Measurements from ENCODE around the gene C16orf95. TPM values are rescaled to one million over a fixed set of nuclear protein-coding genes. Genes with fewer than 3 reads are reported as not detected.

C16orf95 gene
- total and polyA plus RNA-seq, 7 experiments from 2014 or later: 1.3 to 8.6 (median 2.7) TPM

DNA sequence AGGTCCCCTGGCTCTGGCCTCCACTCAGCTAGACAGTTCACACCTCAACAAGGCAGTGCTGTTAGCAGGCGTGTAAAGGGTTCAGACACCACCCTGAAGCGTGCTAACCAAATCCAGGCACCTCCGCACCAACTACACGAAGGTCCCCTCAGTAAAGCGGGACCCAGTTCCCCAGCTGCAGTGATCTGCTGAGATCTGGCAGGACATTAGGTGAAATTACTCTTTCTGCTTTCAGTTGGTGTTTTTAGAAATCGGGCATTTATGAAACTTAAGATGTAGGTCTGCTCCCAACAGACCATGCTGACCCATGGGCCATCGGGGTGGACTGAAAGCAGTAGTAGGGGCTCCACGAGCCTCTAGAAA is 39.3 kb upstream of the C16orf95 start:
- Histone ChIP-seq H3K36me3 (ENCODE audit: control insufficient read depth in 2 of 3, insufficient read depth in 3 of 3, low read length in 3 of 3) (peaks cover 0 to 53% (median 4%) of the 10 kb centered on the region in 3 experiments), H3K27me3 (ENCODE audit: control insufficient read depth in 2 of 2, insufficient read depth in 2 of 2, low read length in 2 of 2) (no peaks in the 10 kb centered on the region), H3K4me1 (ENCODE audit: control insufficient read depth in 2 of 2, insufficient read depth in 2 of 2, low read length in 2 of 2) (no peaks in the 10 kb centered on the region), H3K9me3 (ENCODE audit: control insufficient read depth in 2 of 3, low read length in 3 of 3) (no peaks in the 10 kb centered on the region), H3K27ac (ENCODE audit: low read depth, low read length) (no peak overlapping the region), H3K4me3 (ENCODE audit: low read length) (no peak overlapping the region)
- H3K4me3 Mint-ChIP-seq: no peak overlapping the region
- intact Hi-C loops (cut with micrococcal nuclease): no loop called here
- no peaks in the 10 kb centered on the region for H3K9me3 Mint-ChIP-seq
- peaks cover 0 to 8% (median 0%) of the 10 kb centered on the region in 7 donors for H3K4me1 Mint-ChIP-seq
- ChIA-PET CTCF (interaction anchor here (1.2 kb wide), 1 partner anchor 26 kb away, joined by 3 read pairs; no protein-coding TSS in a partner anchor), POLR2A (no interaction called here)
- peak overlapping the region in 1 of 9 donors; percentile 28 for H3K27ac Mint-ChIP-seq
- DNase-seq (no peak), ATAC-seq (no peak)
- H3K27me3 Mint-ChIP-seq: no peaks in the 10 kb centered on the region
- H3K36me3 Mint-ChIP-seq: peaks cover 0 to 32% (median 8%) of the 10 kb centered on the region in 5 donors

DNA sequence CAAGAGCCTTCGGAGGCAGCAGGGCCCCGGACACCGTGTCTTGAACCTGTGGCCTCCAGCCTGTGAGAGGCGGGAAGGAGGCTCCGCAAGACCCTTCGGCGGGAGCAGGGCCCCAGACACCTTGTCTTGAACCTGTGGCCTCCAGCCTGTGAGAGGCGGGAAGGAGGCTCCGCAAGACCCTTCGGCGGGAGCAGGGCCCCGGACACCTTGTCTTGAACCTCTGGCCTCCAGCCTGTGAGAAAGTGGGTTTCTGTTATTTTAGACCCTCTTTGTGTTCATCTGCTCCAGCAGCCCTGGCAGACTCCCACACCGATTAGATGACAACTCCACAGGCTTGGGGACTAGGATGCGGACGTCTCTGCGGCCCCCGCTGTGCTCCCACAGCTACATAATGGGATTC is 36.4 kb upstream of the C16orf95 start:
- CTCF ChIA-PET: no interaction called here
- Histone ChIP-seq H3K4me1 (ENCODE audit: control insufficient read depth in 2 of 2, insufficient read depth in 2 of 2, low read length in 2 of 2) (no peaks in the 10 kb centered on the region), H3K36me3 (ENCODE audit: control insufficient read depth in 2 of 3, insufficient read depth in 3 of 3, low read length in 3 of 3) (peaks cover 0 to 26% (median 4%) of the 10 kb centered on the region in 3 experiments), H3K4me3 (ENCODE audit: low read length) (no peak overlapping the region), H3K27me3 (ENCODE audit: control insufficient read depth in 2 of 2, insufficient read depth in 2 of 2, low read length in 2 of 2) (no peaks in the 10 kb centered on the region), H3K9me3 (ENCODE audit: control insufficient read depth in 2 of 3, low read length in 3 of 3) (no peaks in the 10 kb centered on the region), H3K27ac (ENCODE audit: low read depth, low read length) (no peak overlapping the region)
- ATAC-seq: no peak
- Mint-ChIP-seq H3K27ac (no peak overlapping the region), H3K9me3 (no peaks in the 10 kb centered on the region), H3K4me1 (peaks cover 0 to 17% (median 3%) of the 10 kb centered on the region in 7 donors), H3K27me3 (no peaks in the 10 kb centered on the region), H3K36me3 (peaks cover 0 to 25% (median 10%) of the 10 kb centered on the region in 5 donors), H3K4me3 (no peak overlapping the region)
- POLR2A ChIA-PET: no interaction called here
- DNase-seq: no peak
- intact Hi-C loops (cut with micrococcal nuclease): no loop called here

DNA sequence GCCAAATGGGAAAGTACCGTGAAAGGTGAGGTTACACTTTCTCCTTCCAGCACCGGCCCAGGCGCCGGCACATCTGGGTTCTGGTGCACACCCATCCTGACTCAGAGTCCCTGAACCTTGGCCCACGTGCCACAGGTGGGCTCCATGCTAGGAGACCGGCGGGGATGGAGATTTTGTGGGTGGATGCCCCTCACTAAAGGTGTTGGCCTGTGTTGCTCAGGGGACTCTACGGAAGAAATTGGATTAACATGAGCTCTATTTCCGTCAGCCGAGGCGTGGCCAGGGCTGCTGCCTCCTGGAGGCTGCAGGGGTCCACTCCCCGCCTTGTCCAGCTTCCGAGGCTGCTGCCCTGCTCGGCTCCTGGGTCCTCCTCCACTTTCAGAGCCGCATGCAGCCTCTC is 35.6 kb upstream of the C16orf95 start:
- ATAC-seq: no peak
- no peaks in the 10 kb centered on the region for H3K4me1 ChIP-seq (ENCODE audit: control insufficient read depth in 2 of 2, insufficient read depth in 2 of 2, low read length in 2 of 2)
- H3K4me1 Mint-ChIP-seq: peaks cover 0 to 17% (median 3%) of the 10 kb centered on the region in 7 donors
- ChIA-PET POLR2A (no interaction called here), CTCF (no interaction called here)
- peaks cover 0 to 26% (median under 1%) of the 10 kb centered on the region in 3 experiments for H3K36me3 ChIP-seq (ENCODE audit: control insufficient read depth in 2 of 3, insufficient read depth in 3 of 3, low read length in 3 of 3)
- no peaks in the 10 kb centered on the region for H3K27me3 ChIP-seq (ENCODE audit: control insufficient read depth in 2 of 2, insufficient read depth in 2 of 2, low read length in 2 of 2)
- H3K36me3 Mint-ChIP-seq: peaks cover 0 to 19% (median 6%) of the 10 kb centered on the region in 5 donors
- intact Hi-C loops (cut with micrococcal nuclease): no loop called here
- H3K4me3 Mint-ChIP-seq: no peak overlapping the region
- H3K4me3 ChIP-seq (ENCODE audit: low read length): no peak overlapping the region
- H3K27me3 Mint-ChIP-seq: no peaks in the 10 kb centered on the region
- no peak for DNase-seq
- H3K27ac ChIP-seq (ENCODE audit: low read depth, low read length): no peak overlapping the region
- H3K9me3 Mint-ChIP-seq: no peaks in the 10 kb centered on the region
- peak overlapping the region in 1 of 9 donors; percentile 56 for H3K27ac Mint-ChIP-seq
- H3K9me3 ChIP-seq (ENCODE audit: control insufficient read depth in 2 of 3, low read length in 3 of 3): no peaks in the 10 kb centered on the region

DNA sequence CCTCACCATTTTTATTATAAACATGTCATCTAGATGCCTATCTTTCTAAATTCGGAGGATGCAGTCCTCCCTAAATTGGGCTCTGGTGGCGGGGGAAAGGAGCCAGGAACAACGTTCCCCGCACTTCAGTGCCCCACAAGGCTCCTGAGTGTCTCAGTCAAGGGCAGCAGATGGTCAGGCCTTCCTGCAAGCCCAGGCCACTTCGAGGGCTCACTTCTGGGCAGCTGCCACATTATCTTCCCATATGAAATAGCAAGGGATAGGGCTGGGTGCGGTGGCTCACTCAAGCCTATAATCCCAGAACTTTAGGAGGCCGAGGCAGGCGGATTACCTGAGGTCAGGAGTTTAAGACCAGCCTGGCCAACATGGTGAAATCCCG is 34.1 kb upstream of the C16orf95 start:
- Histone ChIP-seq H3K36me3 (ENCODE audit: control insufficient read depth in 2 of 3, insufficient read depth in 3 of 3, low read length in 3 of 3) (peaks cover 0 to 36% (median 2%) of the 10 kb centered on the region in 3 experiments), H3K27ac (ENCODE audit: low read depth, low read length) (no peak overlapping the region), H3K4me3 (ENCODE audit: low read length) (no peak overlapping the region), H3K9me3 (ENCODE audit: control insufficient read depth in 2 of 3, low read length in 3 of 3) (no peaks in the 10 kb centered on the region), H3K4me1 (ENCODE audit: control insufficient read depth in 2 of 2, insufficient read depth in 2 of 2, low read length in 2 of 2) (no peaks in the 10 kb centered on the region), H3K27me3 (ENCODE audit: control insufficient read depth in 2 of 2, insufficient read depth in 2 of 2, low read length in 2 of 2) (no peaks in the 10 kb centered on the region)
- H3K4me1 Mint-ChIP-seq: peaks cover 0 to 16% (median 3%) of the 10 kb centered on the region in 7 donors
- no peak overlapping the region for H3K27ac Mint-ChIP-seq
- no peaks in the 10 kb centered on the region for H3K27me3 Mint-ChIP-seq
- ChIA-PET CTCF (no interaction called here), POLR2A (no interaction called here)
- DNase-seq: no peak
- peaks cover 0 to 17% (median 8%) of the 10 kb centered on the region in 5 donors for H3K36me3 Mint-ChIP-seq
- H3K4me3 Mint-ChIP-seq: no peak overlapping the region
- intact Hi-C loops (cut with micrococcal nuclease): no loop called here
- no peak for ATAC-seq
- H3K9me3 Mint-ChIP-seq: no peaks in the 10 kb centered on the region

DNA sequence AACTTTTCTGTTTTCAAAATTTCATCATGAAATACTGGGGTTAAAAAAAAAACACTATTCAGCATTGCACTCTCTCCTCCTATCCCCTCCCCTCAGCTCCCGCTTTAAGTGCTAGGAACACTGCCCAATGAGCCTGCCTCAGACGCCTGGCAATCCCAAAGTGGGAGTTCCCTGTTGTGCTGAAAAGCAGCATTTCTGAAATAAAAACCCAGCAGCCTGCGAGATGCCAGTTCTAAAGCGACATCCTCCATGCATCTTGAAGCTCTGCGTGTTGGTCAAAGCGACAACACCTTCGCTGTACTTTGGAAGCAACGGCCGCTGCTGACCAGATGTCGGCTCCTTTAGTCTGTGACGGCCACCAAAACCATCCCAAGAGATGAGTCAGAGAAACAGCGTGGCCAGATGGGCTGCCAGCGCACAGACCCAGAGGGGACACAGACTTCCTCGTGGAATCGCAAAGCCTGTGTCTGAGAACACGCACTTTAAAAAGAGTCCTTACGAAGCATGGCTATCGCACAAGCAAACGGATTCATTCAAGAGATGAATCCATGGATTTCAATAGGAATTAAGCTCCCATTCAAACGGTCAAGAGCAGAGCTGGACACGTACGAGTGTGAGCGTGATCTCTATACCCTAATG is 33.6 kb upstream of the C16orf95 start:
- ChIA-PET POLR2A (no interaction called here), CTCF (no interaction called here)
- peaks cover 0 to 20% (median 9%) of the 10 kb centered on the region in 5 donors for H3K36me3 Mint-ChIP-seq
- Histone ChIP-seq H3K27me3 (ENCODE audit: control insufficient read depth in 2 of 2, insufficient read depth in 2 of 2, low read length in 2 of 2) (no peaks in the 10 kb centered on the region), H3K4me1 (ENCODE audit: control insufficient read depth in 2 of 2, insufficient read depth in 2 of 2, low read length in 2 of 2) (peaks cover 0 to 5% of the 10 kb centered on the region in 2 donors), H3K4me3 (ENCODE audit: low read length) (no peak overlapping the region), H3K9me3 (ENCODE audit: control insufficient read depth in 2 of 3, low read length in 3 of 3) (no peaks in the 10 kb centered on the region), H3K27ac (ENCODE audit: low read depth, low read length) (no peak overlapping the region), H3K36me3 (ENCODE audit: control insufficient read depth in 2 of 3, insufficient read depth in 3 of 3, low read length in 3 of 3) (peaks cover 0 to 38% (median 7%) of the 10 kb centered on the region in 3 experiments)
- H3K9me3 Mint-ChIP-seq: no peaks in the 10 kb centered on the region
- H3K4me1 Mint-ChIP-seq: peaks cover 0 to 14% (median 6%) of the 10 kb centered on the region in 7 donors
- H3K4me3 Mint-ChIP-seq: no peak overlapping the region
- DNase-seq (no peak), ATAC-seq (no peak)
- H3K27ac Mint-ChIP-seq: peak overlapping the region in 3 of 9 donors; percentile 5 to 76 (median 32)
- intact Hi-C loops (cut with micrococcal nuclease): no loop called here
- no peaks in the 10 kb centered on the region for H3K27me3 Mint-ChIP-seq

DNA sequence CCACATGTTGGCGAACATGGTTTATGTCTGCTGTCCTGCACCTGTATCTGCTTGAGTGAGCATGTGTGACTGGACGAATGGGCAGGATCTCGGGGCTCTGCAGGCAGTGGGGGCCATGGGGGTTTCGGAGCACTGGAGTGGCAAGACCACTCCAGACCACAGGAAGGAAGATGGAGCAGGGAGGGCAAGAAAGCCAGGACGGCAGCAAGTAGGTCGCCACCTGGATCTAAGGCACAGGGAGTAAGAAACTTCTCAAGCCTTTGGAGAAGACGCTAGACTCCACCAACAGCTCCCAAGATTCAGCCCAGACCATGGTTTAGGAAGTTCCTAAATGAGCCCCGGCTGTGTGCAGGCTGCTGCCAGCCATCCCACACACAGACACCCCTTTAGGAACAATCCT is 32.8 kb upstream of the C16orf95 start:
- Histone ChIP-seq H3K4me1 (ENCODE audit: control insufficient read depth in 2 of 2, insufficient read depth in 2 of 2, low read length in 2 of 2) (peaks cover 0 to 8% of the 10 kb centered on the region in 2 donors), H3K9me3 (ENCODE audit: control insufficient read depth in 2 of 3, low read length in 3 of 3) (no peaks in the 10 kb centered on the region), H3K27ac (ENCODE audit: low read depth, low read length) (no peak overlapping the region), H3K36me3 (ENCODE audit: control insufficient read depth in 2 of 3, insufficient read depth in 3 of 3, low read length in 3 of 3) (peaks cover 0 to 38% (median 7%) of the 10 kb centered on the region in 3 experiments), H3K27me3 (ENCODE audit: control insufficient read depth in 2 of 2, insufficient read depth in 2 of 2, low read length in 2 of 2) (no peaks in the 10 kb centered on the region), H3K4me3 (ENCODE audit: low read length) (no peak overlapping the region)
- ChIA-PET POLR2A (interaction anchor here (0.6 kb wide), 1 partner anchor 39 kb away, joined by 3 read pairs; no protein-coding TSS in a partner anchor), CTCF (interaction anchor here (0.6 kb wide), 1 partner anchor 23 kb away, joined by 3 read pairs; no protein-coding TSS in a partner anchor)
- H3K27me3 Mint-ChIP-seq: no peaks in the 10 kb centered on the region
- H3K27ac Mint-ChIP-seq: peak overlapping the region in 3 of 9 donors; percentile 4 to 68 (median 5)
- peaks cover 4 to 18% (median 14%) of the 10 kb centered on the region in 7 donors for H3K4me1 Mint-ChIP-seq
- DNase-seq (no peak), ATAC-seq (no peak)
- H3K36me3 Mint-ChIP-seq: peaks cover 0 to 26% (median 13%) of the 10 kb centered on the region in 5 donors
- intact Hi-C loops (cut with micrococcal nuclease): no loop called here
- H3K4me3 Mint-ChIP-seq: no peak overlapping the region
- peaks cover 0 to 3% (median 0%) of the 10 kb centered on the region in 11 donors for H3K9me3 Mint-ChIP-seq

All from naive thymus-derived CD4-positive, alpha-beta T cell (primary cell).